Fibroblast of lung (primary cell): ENCODE data around the gene FAM118A. TPM values are rescaled to one million over a fixed set of nuclear protein-coding genes. Genes with fewer than 3 reads are reported as not detected.
"Not testable (repeated sequence)": the region's sequence is repeated elsewhere in the genome, so short reads cannot be mapped to it uniquely, and the experiment has no call there.

ENCODE experiments used
- DNase-seq, 2 donors: peaks; one replicate each; pipeline versions ENCODE4 v3.0.0 to v3.0.0-alpha.2; 2010; ENCODE audit warnings: low read depth in 2 of 2
- H2AFZ ChIP-seq: 2 replicates; pipeline ENCODE4 v1.5.1; 2012; ENCODE audit warnings: low read length, control low read depth, inconsistent platforms
- H3K27ac ChIP-seq: 2 replicates; pipeline ENCODE4 v1.5.1; 2011; ENCODE audit warnings: low read length, control low read depth; ENCODE audit not compliant: insufficient read depth
- H3K27me3 ChIP-seq: 2 replicates; pipeline ENCODE4 v1.5.1; 2011; ENCODE audit warnings: mild to moderate bottlenecking, low read length; ENCODE audit not compliant: control insufficient read depth, insufficient read depth
- H3K36me3 ChIP-seq: 2 replicates; pipeline ENCODE4 v1.5.1; 2011; ENCODE audit warnings: low read length; ENCODE audit not compliant: control insufficient read depth, insufficient read depth
- H3K4me1 ChIP-seq: 2 replicates; pipeline ENCODE4 v1.5.1; 2011; ENCODE audit warnings: low read length; ENCODE audit not compliant: control insufficient read depth, insufficient read depth; ENCODE audit errors: extremely low read depth
- H3K4me2 ChIP-seq: 2 replicates; pipeline ENCODE4 v1.5.1; 2011; ENCODE audit warnings: low read length, control low read depth; ENCODE audit not compliant: insufficient read depth; ENCODE audit errors: extremely low read depth
- H3K4me3 ChIP-seq, 4 experiments: fragments of 200-600 bp in 1 of 4; sonication (generic) in 1 of 4; replicated peaks in 1 of 4; 2 replicates each; pipeline ENCODE4 v1.5.1; 2011 to 2016; ENCODE audit warnings: low read length in 4 of 4, low read depth in 3 of 4, mild to moderate bottlenecking in 3 of 4, control low read depth in 2 of 4, inconsistent platforms in 1 of 4, mixed read lengths in 1 of 4; ENCODE audit not compliant: insufficient read depth in 1 of 4; ENCODE audit errors: control extremely low read depth in 1 of 4
- H3K79me2 ChIP-seq: 2 replicates; pipeline ENCODE4 v1.5.1; 2012; ENCODE audit warnings: mild to moderate bottlenecking, low read length, inconsistent platforms; ENCODE audit not compliant: control insufficient read depth, insufficient read depth
- H3K9ac ChIP-seq: 2 replicates; pipeline ENCODE4 v1.5.1; 2011; ENCODE audit warnings: mild to moderate bottlenecking, low read length, control low read depth; ENCODE audit not compliant: insufficient read depth
- H3K9me3 ChIP-seq: 2 replicates; pipeline ENCODE4 v1.5.1; 2012; ENCODE audit warnings: low read depth, low read length; ENCODE audit not compliant: control insufficient read depth, insufficient read depth
- H4K20me1 ChIP-seq: 2 replicates; pipeline ENCODE4 v1.5.1; 2011; ENCODE audit warnings: low read length; ENCODE audit not compliant: control insufficient read depth, insufficient read depth; ENCODE audit errors: extremely low read depth
- EZH2 ChIP-seq: IDR thresholded peaks from 2 replicates; pipeline ENCODE4 v1.5.1; 2012; ENCODE audit warnings: low read length, control low read depth, mild to moderate bottlenecking; ENCODE audit errors: missing control alignments
- polyA plus RNA-seq, 2 donors: library from polyadenylated mRNA; depleted of rRNA in 1 of 2; stranded (reverse) in 1 of 2; unstranded in 1 of 2; fragments of >200 nt; gene quantifications; 2 replicates each; pipeline ENCODE4 v1.2.1, GENCODE V29; 2011 to 2012; ENCODE audit warnings: missing spikeins in 1 of 2
- total RNA-seq: library from RNA; depleted of rRNA; stranded (reverse); fragments of >200 nt; gene quantifications from 2 replicates; pipeline ENCODE4 v1.2.1, GENCODE V29; 2014
- TF ChIP-seq, protein P1 (sequence below), 2 donors: IDR thresholded peaks in 1 of 2; conservative IDR thresholded peaks in 1 of 2; 1 replicate in 1 of 2; 2 replicates in 1 of 2; pipeline ENCODE4 v1.5.1; 2011 to 2012; ENCODE audit warnings: low read length in 2 of 2, control low read depth in 1 of 2, inconsistent platforms in 1 of 2, low read depth in 1 of 2, mild to moderate bottlenecking in 1 of 2

FAM118A gene
- total and polyA plus RNA-seq, 2 donors (not counting 1 experiment from before 2014, with no cell fraction given), result 16.5 to 18.0 TPM

GRCh38 chr22:45359627-45360026 lies 49.9 kb downstream of the FAM118A start:
- DNase-seq, result no peak
- Histone ChIP-seq H3K27me3 (no peaks in the 10 kb centered on the region), H4K20me1 (no peaks in the 10 kb centered on the region), H3K79me2 (no peaks in the 10 kb centered on the region), H2AFZ (no peak overlapping the region), H3K4me1 (no peaks in the 10 kb centered on the region), H3K4me3 (no peak overlapping the region), H3K9ac (no peak overlapping the region), H3K9me3 (no peaks in the 10 kb centered on the region), H3K4me2 (no peak overlapping the region), H3K36me3 (no peaks in the 10 kb centered on the region), H3K27ac (no peak overlapping the region)
- no peak for TF ChIP-seq EZH2
- TF ChIP-seq, protein P1, sequence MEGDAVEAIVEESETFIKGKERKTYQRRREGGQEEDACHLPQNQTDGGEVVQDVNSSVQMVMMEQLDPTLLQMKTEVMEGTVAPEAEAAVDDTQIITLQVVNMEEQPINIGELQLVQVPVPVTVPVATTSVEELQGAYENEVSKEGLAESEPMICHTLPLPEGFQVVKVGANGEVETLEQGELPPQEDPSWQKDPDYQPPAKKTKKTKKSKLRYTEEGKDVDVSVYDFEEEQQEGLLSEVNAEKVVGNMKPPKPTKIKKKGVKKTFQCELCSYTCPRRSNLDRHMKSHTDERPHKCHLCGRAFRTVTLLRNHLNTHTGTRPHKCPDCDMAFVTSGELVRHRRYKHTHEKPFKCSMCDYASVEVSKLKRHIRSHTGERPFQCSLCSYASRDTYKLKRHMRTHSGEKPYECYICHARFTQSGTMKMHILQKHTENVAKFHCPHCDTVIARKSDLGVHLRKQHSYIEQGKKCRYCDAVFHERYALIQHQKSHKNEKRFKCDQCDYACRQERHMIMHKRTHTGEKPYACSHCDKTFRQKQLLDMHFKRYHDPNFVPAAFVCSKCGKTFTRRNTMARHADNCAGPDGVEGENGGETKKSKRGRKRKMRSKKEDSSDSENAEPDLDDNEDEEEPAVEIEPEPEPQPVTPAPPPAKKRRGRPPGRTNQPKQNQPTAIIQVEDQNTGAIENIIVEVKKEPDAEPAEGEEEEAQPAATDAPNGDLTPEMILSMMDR (conservative IDR thresholded peaks at IDR 0.05 in 1 of 2, IDR thresholded peaks at IDR 0.05 in 1 of 2; ENCODE audit: low read depth in 1 of 2, low read length in 2 of 2), result no peak

DNA sequence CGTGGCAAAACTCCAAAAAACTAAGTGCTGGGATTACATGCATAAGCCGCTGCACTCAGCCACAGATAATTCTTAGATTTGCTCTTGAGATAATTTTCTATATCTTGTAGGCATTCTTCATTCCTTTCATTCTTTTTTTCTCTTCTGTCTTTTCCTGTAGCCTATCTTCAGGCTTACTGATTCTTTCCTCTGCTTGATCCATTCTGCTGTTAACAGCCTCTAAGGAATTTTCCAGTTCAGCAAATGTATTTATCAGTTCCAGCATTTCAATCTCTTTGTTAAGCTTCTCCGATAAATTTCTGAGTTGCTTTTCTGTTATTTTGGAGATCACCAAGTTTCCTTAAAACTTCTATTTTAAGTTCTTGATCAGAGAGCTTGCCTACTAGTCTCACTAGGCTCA lies 57.0 kb downstream of the FAM118A start:
- no peak overlapping the region for H3K9ac ChIP-seq
- H3K4me2 ChIP-seq, result no peak overlapping the region
- H3K27ac ChIP-seq, result no peak overlapping the region
- no peaks in the 10 kb centered on the region for H3K27me3 ChIP-seq
- H4K20me1 ChIP-seq, result no peaks in the 10 kb centered on the region
- H3K4me1 ChIP-seq, result no peaks in the 10 kb centered on the region
- no peaks in the 10 kb centered on the region for H3K36me3 ChIP-seq
- H2AFZ ChIP-seq, result no peak overlapping the region
- H3K9me3 ChIP-seq, result no peaks in the 10 kb centered on the region
- no peak overlapping the region for H3K4me3 ChIP-seq
- no peaks in the 10 kb centered on the region for H3K79me2 ChIP-seq
- TF ChIP-seq EZH2, result no peak
- TF ChIP-seq, protein P1 (conservative IDR thresholded peaks at IDR 0.05 in 1 of 2, IDR thresholded peaks at IDR 0.05 in 1 of 2; ENCODE audit: low read depth in 1 of 2, low read length in 2 of 2), result no peak
- no peak for DNase-seq

- not testable (repeated sequence) for DNase-seq
These were observed 63.9 kb downstream of the FAM118A start for GRCh38 chr22:45373592-45373991.

More at GRCh38 chr22:45373592-45373991, 63.9 kb downstream of the FAM118A start:
- H3K4me2 ChIP-seq, H3K27me3 ChIP-seq, H3K4me1 ChIP-seq, H3K36me3 ChIP-seq, H3K9ac ChIP-seq, H3K4me3 ChIP-seq, H3K79me2 ChIP-seq, H4K20me1 ChIP-seq, H3K27ac ChIP-seq, H2AFZ ChIP-seq, H3K9me3 ChIP-seq: not testable (repeated sequence)
